ENCODE measurements around the gene BBS1.

DNA sequence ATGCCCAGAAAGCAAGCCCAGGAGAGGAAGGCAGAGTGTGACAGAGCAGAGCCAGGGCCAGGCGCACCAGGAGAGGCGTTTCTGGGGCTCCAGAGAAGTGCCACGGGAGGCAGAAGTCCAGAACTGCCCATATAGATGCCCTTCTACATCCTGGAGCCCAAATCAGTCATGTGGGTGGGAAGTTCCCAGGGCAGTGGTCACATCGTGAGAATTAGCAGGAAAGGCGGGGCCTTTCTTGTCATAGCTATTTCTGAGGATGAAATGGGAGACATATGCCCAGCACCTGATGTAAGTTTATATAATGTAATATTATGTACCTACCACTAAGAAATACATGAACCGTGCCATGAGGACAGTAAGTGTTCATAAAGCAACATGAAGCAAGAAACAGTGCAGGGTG lies 22.3 kb downstream of the BBS1 start:
- TF ChIP-seq CTCF (IDR thresholded peaks at IDR 0.05) (no peak), POLR2A (IDR thresholded peaks at IDR 0.05) (no peak)
